Middle frontal gyrus (tissue), 1 donor: ENCODE measurements around the gene GBF1.
"Not testable (repeated sequence)": the region's sequence is repeated elsewhere in the genome, so short reads cannot be mapped to it uniquely, and the experiment has no call there.

Experiments
- DNase-seq: peaks from one replicate; pipeline ENCODE4 v3.0.0-alpha.2; 2015; ENCODE audit warnings: low spot score; ENCODE audit errors: extremely low spot score

Gene GBF1, protein sequence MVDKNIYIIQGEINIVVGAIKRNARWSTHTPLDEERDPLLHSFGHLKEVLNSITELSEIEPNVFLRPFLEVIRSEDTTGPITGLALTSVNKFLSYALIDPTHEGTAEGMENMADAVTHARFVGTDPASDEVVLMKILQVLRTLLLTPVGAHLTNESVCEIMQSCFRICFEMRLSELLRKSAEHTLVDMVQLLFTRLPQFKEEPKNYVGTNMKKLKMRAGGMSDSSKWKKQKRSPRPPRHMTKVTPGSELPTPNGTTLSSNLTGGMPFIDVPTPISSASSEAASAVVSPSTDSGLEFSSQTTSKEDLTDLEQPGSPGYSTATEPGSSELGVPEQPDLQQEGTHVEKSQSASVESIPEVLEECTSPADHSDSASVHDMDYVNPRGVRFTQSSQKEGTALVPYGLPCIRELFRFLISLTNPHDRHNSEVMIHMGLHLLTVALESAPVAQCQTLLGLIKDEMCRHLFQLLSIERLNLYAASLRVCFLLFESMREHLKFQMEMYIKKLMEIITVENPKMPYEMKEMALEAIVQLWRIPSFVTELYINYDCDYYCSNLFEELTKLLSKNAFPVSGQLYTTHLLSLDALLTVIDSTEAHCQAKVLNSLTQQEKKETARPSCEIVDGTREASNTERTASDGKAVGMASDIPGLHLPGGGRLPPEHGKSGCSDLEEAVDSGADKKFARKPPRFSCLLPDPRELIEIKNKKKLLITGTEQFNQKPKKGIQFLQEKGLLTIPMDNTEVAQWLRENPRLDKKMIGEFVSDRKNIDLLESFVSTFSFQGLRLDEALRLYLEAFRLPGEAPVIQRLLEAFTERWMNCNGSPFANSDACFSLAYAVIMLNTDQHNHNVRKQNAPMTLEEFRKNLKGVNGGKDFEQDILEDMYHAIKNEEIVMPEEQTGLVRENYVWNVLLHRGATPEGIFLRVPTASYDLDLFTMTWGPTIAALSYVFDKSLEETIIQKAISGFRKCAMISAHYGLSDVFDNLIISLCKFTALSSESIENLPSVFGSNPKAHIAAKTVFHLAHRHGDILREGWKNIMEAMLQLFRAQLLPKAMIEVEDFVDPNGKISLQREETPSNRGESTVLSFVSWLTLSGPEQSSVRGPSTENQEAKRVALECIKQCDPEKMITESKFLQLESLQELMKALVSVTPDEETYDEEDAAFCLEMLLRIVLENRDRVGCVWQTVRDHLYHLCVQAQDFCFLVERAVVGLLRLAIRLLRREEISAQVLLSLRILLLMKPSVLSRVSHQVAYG (N-terminal part only)

DNA sequence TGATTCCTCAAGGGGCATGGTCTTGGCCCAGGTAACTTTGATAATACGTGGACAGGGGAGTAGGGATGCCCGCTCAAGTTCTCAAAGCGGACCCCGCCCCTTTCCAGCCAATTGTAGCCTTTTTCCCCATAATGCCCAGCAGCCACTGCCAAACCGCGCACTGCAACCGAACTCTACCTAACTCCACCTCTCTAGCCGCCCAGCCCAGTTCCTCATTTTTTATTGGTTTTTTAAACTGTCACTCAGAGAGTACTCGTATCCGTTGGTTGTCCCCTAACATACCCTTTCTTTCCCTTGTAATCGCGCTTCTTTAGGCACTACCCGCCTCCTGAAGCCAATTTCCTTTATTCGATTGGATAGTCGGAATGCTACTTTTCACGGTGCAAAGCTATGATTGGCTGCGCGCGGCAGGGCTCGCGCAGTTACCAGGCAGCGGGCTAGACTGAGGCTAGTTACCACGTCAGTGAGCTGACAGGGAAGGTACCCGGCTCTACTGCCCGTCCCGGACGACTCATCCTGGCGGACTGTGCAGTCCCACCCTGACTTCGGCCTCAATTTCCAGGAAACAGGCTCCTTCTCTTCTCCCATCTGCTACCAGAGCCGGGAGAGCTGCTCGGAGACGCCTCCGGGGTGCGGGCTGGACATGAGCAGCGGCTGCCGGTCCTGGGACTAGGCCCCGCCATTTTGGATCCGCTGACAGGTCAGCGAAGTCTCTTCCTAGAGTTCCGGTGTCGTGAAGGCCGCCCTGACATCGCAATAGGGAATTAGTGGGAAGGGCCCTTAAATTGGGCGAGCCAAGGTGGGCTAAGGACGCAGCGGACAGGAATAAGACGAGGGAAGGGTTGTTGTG is at the start of gene GBF1:
TSS of gene GBF1 (plus strand) at position 451 of the 850 bp plus-strand sequence. CDS start 13,407 bp downstream, outside the sequence.
- peak; percentile 98 for DNase-seq

DNA sequence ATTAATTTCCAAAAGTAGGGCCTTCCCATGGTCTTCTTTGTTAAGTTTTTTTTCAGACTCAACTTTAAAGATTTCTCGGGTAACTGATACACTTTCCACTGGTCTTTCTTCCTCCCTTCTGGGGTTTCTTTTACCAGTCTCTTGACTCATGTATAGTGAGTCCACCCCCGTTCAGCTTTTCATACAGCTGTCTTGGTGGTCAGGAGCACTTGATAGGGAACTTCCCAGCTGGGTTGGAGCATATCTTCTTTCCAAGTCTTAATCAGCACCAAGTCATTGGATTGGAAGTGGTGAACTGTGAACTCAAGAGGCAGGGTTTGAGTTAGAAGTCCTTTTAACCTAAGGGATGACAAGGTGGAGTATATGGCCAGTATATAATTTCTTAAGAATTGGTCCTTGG is 48.4 kb upstream of the GBF1 start:
- no peak for DNase-seq

DNA sequence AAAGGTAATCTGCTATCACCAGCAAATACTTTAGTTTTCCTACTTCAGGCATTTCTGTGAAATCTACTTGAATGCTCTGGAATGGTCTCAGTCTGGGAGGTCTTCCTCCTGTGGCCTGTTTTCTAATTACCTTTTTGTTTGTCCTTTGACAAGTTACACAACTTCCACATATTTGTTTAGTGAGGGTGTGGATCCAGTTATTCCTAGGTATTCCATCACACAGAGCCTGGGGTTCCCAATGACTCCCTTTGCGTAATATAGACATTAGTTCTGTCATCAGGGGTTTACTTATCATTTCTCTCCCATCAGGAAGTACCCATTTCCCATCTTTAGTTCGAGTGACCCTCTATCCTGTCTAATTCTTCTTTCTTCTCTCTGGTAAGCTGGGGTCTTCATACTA is 47.3 kb upstream of the GBF1 start:
- DNase-seq: no peak

DNA sequence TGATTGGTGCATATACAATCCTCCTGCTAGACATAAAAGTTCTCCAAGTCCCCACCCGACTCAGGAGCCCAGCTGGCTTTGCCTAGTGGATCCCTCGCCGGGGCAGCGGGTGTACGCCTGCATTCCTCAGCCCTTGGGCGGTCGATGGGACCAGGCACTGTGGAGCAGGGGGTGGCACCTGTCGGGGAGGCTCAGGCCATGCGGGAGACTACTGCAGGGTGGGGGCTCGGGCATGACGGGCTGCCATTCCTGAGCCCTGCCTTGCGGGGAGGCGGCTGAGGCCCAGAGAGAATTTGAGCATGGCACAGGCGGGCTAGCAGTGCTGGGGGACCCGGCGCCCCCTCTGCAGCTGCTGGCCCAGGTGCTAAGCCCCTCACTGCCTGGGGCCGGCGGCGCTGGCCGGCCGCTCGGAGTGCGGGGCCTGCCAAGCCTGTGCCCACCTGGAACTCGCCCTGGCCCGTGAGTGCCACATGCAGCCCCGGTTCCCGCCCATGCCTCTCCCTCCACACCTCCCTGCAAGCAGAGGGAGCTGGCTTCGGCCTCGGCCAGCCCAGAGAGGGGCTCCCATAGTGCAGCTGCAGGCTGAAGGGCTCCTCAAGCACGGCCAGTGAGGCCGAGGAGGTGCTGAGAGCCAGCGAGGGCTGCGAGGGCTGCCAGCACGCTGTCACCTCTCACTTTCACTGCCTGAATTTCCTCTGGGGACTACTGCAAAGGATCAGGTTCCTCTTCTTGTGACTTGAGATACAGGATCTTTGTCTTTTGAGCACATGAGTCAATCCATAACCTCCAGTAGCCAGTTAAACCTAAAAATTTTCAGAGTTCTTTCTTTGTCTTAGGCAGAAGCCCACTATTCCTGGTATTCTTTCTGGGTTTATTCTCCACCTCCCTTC is 44.3 kb upstream of the GBF1 start:
- DNase-seq: no peak

DNA sequence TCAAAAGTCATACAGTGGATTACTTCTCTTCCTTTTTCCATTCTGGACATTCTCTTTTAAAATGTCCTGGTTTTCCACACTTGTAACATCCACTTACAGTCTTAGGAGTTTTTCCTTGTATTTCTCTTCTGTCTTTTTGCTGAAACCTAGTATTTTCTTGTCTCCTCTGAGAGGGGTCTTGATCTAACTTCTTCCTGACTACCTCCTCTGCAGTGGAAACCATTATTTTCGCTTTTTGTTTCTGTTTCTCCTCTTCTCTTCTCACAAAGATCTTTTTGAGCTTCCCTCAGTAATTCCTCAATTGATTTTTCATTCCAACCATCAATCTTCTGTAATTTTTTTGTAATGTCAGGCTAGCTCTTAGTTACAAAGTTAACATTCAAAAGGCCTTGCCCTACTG is 42.9 kb upstream of the GBF1 start:
- DNase-seq: no peak

DNA sequence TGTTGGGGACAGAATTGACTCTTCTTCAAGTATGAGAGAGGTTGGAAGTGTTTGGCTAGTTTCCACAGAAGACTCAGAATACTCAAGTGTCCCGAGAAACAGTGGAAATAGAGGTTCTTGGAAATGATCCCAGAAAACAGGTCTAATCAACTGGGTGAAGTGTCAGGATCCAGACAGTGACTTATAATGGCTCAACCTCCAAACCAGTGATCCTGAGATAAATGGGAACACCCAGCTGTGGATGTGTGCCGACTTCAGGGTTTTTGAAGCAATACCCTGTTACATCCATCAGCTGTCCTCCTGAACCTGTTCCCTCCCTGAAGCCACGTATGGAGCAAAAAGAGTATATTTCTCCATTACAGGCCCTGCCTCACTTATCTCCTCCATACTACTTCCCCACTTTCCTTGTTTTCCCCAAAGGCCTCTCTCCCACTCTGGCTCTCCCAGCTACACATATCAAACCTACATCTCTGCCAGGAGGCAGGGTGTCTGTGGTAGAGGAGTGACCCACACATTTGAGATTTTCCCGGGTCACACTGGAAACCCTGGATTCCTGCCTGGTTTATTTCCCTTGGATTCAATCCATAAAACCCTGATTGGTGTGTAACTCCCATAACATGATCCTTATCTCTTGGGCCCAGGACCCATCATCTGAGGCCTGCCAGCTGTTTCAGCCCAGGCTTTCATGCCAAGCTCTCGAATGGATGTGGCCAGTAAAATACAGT is 36.9 kb upstream of the GBF1 start:
- no peak for DNase-seq

DNA sequence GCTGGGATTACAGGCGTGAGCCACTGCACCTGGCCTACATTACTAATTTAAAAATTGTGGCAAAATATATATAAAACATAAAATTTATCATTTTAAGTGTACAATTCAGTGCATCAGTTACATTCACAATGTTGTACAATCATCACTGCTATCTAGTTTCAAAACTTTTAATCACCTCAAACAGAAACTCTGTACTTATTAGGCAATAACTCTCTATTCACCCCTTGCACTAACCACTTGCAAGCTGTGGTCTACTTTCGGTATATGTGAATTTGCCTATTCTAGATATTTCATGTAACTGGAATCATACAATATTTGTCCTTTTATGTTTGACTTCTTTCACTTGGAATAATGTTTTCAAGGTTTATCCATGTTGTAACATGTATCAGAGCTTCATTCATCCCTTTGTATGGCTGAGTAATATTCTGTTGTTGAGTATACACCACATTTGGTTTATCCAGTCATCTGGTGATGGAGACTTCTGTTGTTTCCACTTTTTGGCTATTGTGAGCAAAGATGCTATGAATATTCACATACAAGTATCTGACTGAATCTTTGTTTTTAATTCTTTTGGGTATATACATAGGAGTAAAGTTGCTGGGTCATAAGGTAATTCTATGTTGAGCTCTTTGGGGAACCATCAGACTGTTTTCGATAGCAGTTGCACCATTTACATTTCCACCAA is 33.6 kb upstream of the GBF1 start:
- DNase-seq: no peak

DNA sequence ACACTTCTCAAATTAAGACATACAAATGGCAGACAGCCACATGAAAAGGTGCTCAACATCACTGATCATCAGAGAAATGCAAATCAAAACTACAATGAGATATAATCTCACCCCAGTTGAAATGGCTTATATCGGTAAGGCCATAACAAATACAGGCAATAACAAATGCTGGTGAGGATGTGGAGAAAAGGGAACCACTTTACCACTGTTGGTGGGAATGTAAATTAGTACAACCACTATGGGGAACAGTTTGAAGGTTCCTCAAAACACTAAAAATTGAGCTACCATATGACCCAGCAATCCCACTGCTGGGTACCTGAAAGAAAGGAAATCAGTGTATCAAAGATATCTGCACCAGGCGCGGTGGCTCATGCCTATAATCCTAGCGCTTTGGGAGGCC is 31.7 kb upstream of the GBF1 start:
- not testable (repeated sequence) for DNase-seq

DNA sequence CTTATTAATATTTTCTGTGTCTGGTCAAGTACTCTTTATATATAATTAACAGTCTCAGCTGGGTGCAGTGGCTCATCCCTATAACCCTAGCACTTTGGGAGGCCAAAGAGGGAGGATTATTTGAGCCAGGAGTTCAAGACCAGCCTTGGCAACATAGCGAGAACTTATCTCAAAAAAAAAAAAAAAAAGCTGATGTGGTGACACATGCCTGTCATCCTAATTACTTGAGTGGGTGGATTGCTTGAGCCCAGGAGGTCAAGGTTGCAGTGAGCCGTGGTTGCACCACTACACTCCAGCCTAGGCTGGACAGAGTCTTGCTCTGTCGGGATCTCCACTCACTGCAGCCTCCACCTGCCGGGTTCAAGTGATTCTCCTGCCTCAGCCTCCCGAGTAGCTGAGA is 26.0 kb upstream of the GBF1 start:
- no peak for DNase-seq

DNA sequence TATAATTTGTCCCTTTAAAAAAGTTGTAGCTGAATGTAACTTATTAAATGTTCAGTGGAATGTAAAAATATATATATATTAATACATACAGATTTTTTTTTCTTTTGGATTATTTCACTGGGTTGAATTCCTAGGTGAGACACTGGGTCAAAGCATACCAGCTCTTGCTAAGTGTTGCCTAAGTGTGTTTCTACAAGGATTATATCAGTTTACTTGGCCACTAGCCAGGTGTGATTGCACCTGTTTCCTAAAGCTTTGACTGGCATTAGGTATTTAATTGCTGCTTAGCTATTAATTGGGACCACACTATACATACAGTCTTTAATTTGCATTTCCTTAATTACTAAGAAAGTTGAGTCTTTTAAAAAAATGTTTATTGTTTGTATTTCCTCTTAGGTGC is 24.7 kb upstream of the GBF1 start:
- DNase-seq: no peak

DNA sequence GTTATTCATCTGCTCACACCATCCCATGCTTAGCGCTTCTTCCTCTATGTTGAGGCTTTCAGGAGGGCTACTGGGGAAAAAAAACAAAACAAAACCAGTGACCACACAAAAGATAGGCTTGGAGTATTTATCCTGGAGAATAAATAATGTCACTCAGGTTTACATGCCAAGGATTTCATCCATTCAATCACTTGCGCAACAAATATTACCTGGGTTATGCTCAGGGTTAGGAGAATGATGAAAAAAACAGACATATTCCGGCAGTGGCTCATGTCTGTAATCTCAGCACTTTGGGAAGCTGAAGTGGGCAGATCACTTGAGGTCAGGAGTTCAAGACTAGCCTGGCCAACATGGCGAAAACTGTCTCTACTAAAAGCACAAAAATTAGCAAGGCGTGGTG is 22.5 kb upstream of the GBF1 start:
- DNase-seq: no peak

DNA sequence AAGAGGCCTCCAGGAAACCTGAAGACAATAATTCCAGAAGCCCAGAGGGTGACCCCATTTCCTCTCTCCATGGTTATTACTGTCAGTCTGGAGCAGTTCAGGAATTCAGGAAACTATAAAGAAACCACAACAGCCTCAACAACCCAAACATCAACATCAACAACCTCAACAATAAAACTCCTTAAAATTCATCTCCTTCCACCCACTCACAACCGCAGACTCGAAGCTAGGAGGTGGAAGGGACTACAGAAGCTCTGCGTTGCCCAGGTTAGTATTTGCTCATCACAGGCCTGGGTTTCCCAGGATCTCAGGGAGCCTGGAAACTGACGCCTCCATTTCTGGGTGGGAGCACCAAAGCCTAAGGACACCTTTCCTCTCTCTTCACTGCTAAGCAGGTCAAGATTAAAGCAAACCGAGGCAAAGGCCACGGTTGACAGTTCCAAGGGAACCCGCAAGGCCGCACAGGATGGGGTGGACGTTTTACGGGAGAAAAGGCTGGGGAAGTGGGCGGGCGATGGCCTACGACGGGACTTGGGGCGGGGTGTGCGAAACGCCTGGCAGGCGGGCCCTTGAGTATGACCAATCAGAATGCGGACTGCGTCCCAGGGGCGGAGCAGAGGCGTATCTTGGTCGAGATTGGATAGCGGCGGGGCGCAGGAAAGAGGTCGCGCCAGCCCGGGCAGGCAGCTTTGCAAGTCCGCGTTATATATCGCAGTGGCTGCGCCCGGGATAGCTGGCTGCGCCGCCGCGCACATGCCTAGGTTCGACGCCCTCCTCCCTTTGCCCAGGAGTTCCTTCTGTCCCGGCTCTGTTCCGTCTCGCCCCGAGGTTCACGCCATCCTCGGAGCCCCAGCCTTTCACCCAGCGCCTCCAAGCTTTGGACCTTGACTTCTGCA is 19.4 kb upstream of the GBF1 start, which contains the start of gene ELOVL3:
TSS of gene ELOVL3 (plus strand) at position 654 of the 896 bp plus-strand sequence. CDS start 250 bp downstream, outside the sequence.
- peak; percentile 73 for DNase-seq

DNA sequence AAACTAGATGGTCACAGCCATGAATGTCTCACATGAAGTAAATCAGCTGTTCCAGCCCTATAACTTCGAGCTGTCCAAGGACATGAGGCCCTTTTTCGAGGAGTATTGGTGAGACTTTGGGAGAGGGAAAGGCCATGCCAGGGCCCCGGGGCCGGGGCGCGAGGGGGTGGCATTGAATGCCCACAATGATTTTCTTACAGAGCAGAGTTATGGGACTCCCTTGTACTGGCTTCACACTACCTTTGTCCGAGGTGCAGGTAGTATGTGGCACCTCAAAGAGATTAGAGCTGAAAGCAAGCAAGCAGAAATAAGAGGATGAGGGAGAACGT is 18.8 kb upstream of the GBF1 start:
- no peak for DNase-seq

DNA sequence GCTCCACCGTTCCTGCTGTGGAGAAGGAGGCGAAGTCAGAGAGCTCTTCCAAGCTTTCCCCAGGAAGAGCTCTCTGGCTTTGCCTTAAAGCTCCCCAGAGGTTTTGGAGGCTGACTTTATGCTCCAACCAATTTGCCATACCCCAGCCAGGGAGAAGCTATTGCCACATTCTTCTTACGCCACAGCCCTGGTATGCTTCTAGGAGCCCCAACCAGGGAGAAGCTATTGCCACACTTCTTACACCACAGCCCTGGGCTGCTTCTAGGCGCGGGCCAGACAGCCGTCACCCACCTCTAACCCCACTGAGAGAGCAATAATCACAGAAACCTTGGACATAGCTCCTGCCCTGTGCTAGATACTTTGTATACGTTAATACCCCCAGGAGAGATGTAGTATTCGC is 18.3 kb upstream of the GBF1 start:
- no peak for DNase-seq

DNA sequence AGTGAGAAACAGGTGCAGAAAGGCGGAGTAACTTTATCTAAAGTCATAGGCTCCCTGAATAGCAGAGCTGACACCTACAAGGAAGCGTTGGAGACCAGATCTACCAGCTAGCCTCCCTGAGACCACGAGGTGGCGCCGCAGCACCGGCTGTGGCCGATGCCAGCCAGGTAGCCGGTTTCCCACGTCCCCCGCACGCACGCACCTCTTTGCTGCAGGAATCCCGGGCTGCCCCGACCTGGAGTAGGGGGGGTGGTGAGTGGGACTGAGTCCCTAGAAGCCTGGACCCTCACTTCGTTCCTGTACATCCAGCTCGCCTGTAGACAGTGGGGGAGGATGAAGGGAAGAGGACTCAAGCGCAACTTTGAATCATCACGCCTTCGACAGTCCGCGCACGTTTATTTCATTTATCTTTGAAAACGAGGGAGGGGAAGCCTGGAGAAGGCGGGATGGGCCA is 15.5 kb upstream of the GBF1 start:
- peak; percentile 58 for DNase-seq

DNA sequence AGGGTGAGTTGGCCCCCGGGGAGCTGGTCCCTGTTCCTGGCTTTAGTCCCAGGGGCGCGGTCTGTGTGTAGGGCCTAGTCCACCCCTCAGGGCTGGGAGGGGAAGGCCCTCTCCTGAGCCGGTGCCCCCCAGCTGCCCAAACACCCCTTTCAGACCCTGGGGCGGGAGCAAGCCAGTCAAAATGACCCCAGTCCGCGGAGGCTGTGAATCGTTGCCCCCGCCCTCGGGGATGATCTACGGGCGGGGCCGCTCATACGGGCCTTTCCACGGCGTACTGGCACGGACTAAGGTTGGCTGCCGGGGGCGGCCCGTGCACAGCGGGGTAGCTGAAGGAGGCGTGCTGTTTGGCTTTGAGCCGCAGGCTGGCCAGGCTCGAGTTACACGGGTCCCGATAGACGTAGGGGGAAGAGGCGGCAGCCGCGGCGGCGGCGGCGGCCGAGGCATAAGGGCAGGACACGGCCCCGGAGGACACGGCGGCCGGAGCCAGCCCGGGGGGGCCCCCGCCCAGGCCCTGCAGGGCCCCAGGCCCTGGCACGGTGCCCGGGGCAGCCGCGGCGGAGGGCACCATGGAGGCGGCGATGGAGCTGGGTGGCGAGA is 15.0 kb upstream of the GBF1 start:
- no peak for DNase-seq

DNA sequence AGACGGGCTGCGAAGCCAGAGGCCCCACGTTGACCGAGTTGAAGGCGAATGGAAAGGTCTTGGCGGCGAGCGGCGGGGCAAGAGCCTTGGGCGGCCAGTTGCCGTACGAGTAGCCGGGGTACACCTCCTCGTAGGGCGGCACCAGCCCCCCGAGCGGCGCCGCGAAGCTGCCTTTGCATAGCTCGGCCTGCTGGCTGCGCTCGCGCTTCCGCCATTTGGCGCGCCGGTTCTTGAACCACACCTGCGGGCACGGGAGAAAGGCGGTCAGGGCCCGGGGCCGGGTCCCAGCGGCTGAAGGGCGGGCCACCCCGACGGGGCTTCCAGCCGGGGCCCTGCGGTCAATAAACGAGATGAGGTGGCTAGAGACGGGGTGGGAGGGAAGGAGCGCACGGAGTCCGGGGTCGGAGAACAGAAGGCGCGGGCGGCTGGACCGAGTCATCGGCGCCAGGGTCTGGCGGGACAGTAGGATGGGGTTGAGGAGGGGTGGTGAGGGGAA is 14.4 kb upstream of the GBF1 start:
- no peak for DNase-seq
